NCI-H128 (cell line): ENCODE data around the gene TPK1.
"Not testable (repeated sequence)": the region's sequence is repeated elsewhere in the genome, so short reads cannot be mapped to it uniquely, and the experiment has no call there.

ENCODE experiments used
- DNase-seq: peaks from one replicate; lab custom pipeline; 2025; ENCODE audit not compliant: unreplicated experiment; lab: John Stamatoyannopoulos, UW

Gene TPK1

GRCh38 chr7:144824360-144824759 lies 11.5 kb downstream of the TPK1 start:
- no peak for DNase-seq

GRCh38 chr7:144822223-144822622 lies 13.6 kb downstream of the TPK1 start:
- DNase-seq = no peak

GRCh38 chr7:144821067-144821466 lies 14.8 kb downstream of the TPK1 start:
- peak; percentile 30 for DNase-seq

GRCh38 chr7:144820552-144820951 lies 15.3 kb downstream of the TPK1 start:
- DNase-seq = no peak

- DNase-seq = no peak
These were observed 16.3 kb downstream of the TPK1 start for GRCh38 chr7:144819566-144819965.

- DNase-seq = no peak
These were observed 17.3 kb downstream of the TPK1 start for GRCh38 chr7:144818511-144818910.

- no peak for DNase-seq
These were observed 18.9 kb downstream of the TPK1 start for GRCh38 chr7:144817001-144817400.

- DNase-seq = no peak
These were observed 21.6 kb downstream of the TPK1 start for GRCh38 chr7:144814299-144814698.

- DNase-seq = no peak
These were observed 23.2 kb downstream of the TPK1 start for GRCh38 chr7:144812379-144813283.

- no peak for DNase-seq
These were observed 30.1 kb downstream of the TPK1 start for GRCh38 chr7:144805627-144806239.

GRCh38 chr7:144800678-144801436 lies 35.0 kb downstream of the TPK1 start:
- not testable (repeated sequence) for DNase-seq

GRCh38 chr7:144796919-144797318 lies 38.9 kb downstream of the TPK1 start:
- no peak for DNase-seq

- no peak for DNase-seq
These were observed 43.8 kb downstream of the TPK1 start for GRCh38 chr7:144792050-144792449.

- no peak for DNase-seq
These were observed 44.4 kb downstream of the TPK1 start for GRCh38 chr7:144791488-144791887.

- DNase-seq = no peak
These were observed 48.7 kb downstream of the TPK1 start for GRCh38 chr7:144787127-144787526.

- DNase-seq = no peak
These were observed 49.3 kb downstream of the TPK1 start for GRCh38 chr7:144786522-144786921.

GRCh38 chr7:144786079-144786478 lies 49.8 kb downstream of the TPK1 start:
- no peak for DNase-seq

- no peak for DNase-seq
These were observed 50.3 kb downstream of the TPK1 start for GRCh38 chr7:144785521-144785920.

- DNase-seq = no peak
These were observed 50.9 kb downstream of the TPK1 start for GRCh38 chr7:144784943-144785342.

- no peak for DNase-seq
These were observed 51.4 kb downstream of the TPK1 start for GRCh38 chr7:144784441-144784840.

GRCh38 chr7:144782883-144783282 lies 53.0 kb downstream of the TPK1 start:
- DNase-seq = no peak
